HL-60 (cell line): ENCODE data around the gene ADGRL2.

Experiments
- GABPA ChIP-seq: IDR thresholded peaks from 2 replicates; pipeline ENCODE4 v1.6.1; 2012; ENCODE audit warnings: low read depth
- POLR2AphosphoS5 ChIP-seq: IDR thresholded peaks from 2 replicates; pipeline ENCODE4 v1.6.1; 2012; ENCODE audit warnings: low read depth
- SPI1 ChIP-seq: IDR thresholded peaks from 2 replicates; pipeline ENCODE4 v1.6.1; 2012; ENCODE audit warnings: low read depth, mild to moderate bottlenecking, borderline replicate concordance
- TF ChIP-seq, protein P1 (sequence below): IDR thresholded peaks from one replicate; pipeline ENCODE4 v1.5.1; 2011; ENCODE audit warnings: low read length, control low read depth, inconsistent platforms; ENCODE audit not compliant: insufficient read depth
- TF ChIP-seq, protein P2 (sequence below): IDR thresholded peaks from 2 replicates; pipeline ENCODE4 v1.6.1; 2012; ENCODE audit warnings: low read depth; ENCODE audit not compliant: insufficient replicate concordance

DNA sequence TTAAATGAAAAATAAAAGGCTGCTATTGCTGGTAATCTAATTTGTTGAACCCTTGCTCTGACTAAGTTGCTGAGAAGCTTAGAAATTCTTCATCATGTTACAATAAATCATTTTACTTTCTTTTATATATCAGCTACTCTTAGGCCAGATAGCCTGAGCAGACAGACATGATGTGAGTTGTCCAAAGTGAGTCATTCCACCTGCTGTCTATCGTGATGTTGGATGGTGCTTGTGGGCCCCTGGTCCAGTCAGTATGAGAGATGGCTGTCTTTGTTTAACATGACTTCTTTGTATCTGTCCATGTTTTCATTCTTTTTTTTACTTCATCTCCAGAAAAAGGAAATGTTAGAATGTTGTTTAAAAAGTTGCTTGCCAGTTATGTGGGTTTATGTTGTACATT is 188.8 kb downstream of the ADGRL2 start:
- TF ChIP-seq, protein P1, sequence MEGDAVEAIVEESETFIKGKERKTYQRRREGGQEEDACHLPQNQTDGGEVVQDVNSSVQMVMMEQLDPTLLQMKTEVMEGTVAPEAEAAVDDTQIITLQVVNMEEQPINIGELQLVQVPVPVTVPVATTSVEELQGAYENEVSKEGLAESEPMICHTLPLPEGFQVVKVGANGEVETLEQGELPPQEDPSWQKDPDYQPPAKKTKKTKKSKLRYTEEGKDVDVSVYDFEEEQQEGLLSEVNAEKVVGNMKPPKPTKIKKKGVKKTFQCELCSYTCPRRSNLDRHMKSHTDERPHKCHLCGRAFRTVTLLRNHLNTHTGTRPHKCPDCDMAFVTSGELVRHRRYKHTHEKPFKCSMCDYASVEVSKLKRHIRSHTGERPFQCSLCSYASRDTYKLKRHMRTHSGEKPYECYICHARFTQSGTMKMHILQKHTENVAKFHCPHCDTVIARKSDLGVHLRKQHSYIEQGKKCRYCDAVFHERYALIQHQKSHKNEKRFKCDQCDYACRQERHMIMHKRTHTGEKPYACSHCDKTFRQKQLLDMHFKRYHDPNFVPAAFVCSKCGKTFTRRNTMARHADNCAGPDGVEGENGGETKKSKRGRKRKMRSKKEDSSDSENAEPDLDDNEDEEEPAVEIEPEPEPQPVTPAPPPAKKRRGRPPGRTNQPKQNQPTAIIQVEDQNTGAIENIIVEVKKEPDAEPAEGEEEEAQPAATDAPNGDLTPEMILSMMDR = no peak
- TF ChIP-seq GABPA = no peak
- TF ChIP-seq POLR2AphosphoS5 = no peak
- TF ChIP-seq, protein P2, sequence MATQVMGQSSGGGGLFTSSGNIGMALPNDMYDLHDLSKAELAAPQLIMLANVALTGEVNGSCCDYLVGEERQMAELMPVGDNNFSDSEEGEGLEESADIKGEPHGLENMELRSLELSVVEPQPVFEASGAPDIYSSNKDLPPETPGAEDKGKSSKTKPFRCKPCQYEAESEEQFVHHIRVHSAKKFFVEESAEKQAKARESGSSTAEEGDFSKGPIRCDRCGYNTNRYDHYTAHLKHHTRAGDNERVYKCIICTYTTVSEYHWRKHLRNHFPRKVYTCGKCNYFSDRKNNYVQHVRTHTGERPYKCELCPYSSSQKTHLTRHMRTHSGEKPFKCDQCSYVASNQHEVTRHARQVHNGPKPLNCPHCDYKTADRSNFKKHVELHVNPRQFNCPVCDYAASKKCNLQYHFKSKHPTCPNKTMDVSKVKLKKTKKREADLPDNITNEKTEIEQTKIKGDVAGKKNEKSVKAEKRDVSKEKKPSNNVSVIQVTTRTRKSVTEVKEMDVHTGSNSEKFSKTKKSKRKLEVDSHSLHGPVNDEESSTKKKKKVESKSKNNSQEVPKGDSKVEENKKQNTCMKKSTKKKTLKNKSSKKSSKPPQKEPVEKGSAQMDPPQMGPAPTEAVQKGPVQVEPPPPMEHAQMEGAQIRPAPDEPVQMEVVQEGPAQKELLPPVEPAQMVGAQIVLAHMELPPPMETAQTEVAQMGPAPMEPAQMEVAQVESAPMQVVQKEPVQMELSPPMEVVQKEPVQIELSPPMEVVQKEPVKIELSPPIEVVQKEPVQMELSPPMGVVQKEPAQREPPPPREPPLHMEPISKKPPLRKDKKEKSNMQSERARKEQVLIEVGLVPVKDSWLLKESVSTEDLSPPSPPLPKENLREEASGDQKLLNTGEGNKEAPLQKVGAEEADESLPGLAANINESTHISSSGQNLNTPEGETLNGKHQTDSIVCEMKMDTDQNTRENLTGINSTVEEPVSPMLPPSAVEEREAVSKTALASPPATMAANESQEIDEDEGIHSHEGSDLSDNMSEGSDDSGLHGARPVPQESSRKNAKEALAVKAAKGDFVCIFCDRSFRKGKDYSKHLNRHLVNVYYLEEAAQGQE = no peak
- TF ChIP-seq SPI1 = no peak
